HUES6 (cell line): ENCODE results near the gene ADGRV1.
A peak's percentile ranks its signal among the peaks of the same experiment; 100 is the strongest.

Experiments
- H3K27ac ChIP-seq: 2 replicates; pipeline ENCODE4 v1.7.0; 2013; ENCODE audit warnings: low read depth, mild to moderate bottlenecking, low read length, inconsistent platforms
- H3K27me3 ChIP-seq: 2 replicates; pipeline ENCODE4 v1.6.1; 2013; ENCODE audit warnings: low read length; ENCODE audit not compliant: control insufficient read depth, insufficient read depth
- H3K36me3 ChIP-seq: 2 replicates; pipeline ENCODE4 v1.6.1; 2013; ENCODE audit warnings: low read length; ENCODE audit not compliant: control insufficient read depth, insufficient read depth
- H3K4me1 ChIP-seq: 2 replicates; pipeline ENCODE4 v1.6.1; 2013; ENCODE audit warnings: low read length; ENCODE audit not compliant: control insufficient read depth, insufficient read depth
- H3K4me3 ChIP-seq: 2 replicates; pipeline ENCODE4 v1.5.1; 2013; ENCODE audit warnings: low read depth, low read length
- H3K9ac ChIP-seq: one replicate; pipeline ENCODE4 v1.6.1; 2013; ENCODE audit warnings: mild to moderate bottlenecking, low read length
- H3K9me3 ChIP-seq: 2 replicates; pipeline ENCODE4 v1.6.1; 2013; ENCODE audit warnings: low read depth, low read length; ENCODE audit not compliant: control insufficient read depth, insufficient read depth

Gene ADGRV1

GRCh38 chr5:90554358-90555006 lies 4.1 kb upstream of the ADGRV1 start:
- Histone ChIP-seq H3K9ac (no peak overlapping the region), H3K27ac (0 out of 2 replicates have a peak overlapping the region, but pooled peaks have one; percentile 40), H3K9me3 (no peaks in the 10 kb centered on the region), H3K36me3 (no peaks in the 10 kb centered on the region), H3K27me3 (peaks cover 19% of the 10 kb centered on the region; the same call in 1 of the 2 replicates), H3K4me1 (peaks cover 45% of the 10 kb centered on the region), H3K4me3 (no peak overlapping the region; the same call in 1 of the 2 replicates)

- Histone ChIP-seq H3K36me3 (no peaks in the 10 kb centered on the region), H3K4me3 (no peak overlapping the region), H3K9me3 (no peaks in the 10 kb centered on the region), H3K27ac (no peak overlapping the region), H3K4me1 (peaks cover 45% of the 10 kb centered on the region), H3K9ac (no peak overlapping the region), H3K27me3 (peaks cover 19% of the 10 kb centered on the region; the same call in 1 of the 2 replicates)
Measured at GRCh38 chr5:90555666-90556065, 2.9 kb upstream of the ADGRV1 start.

- Histone ChIP-seq H3K27ac (no peak overlapping the region), H3K36me3 (no peaks in the 10 kb centered on the region), H3K4me1 (peaks cover 62% of the 10 kb centered on the region), H3K9me3 (no peaks in the 10 kb centered on the region), H3K9ac (peak overlapping the region; percentile 76), H3K27me3 (peaks cover 19% of the 10 kb centered on the region; the same call in 1 of the 2 replicates), H3K4me3 (peak overlapping the region; percentile 84)
Measured at GRCh38 chr5:90557391-90557790, 1.2 kb upstream of the ADGRV1 start.

- Histone ChIP-seq H3K9ac (peak overlapping the region; percentile 76), H3K9me3 (no peaks in the 10 kb centered on the region), H3K4me3 (peak overlapping the region; percentile 84), H3K4me1 (peaks cover 67% of the 10 kb centered on the region), H3K27ac (peak overlapping the region; percentile 60; the same call in 1 of the 2 replicates), H3K36me3 (no peaks in the 10 kb centered on the region), H3K27me3 (peaks cover 19% of the 10 kb centered on the region; the same call in 1 of the 2 replicates)
Measured at GRCh38 chr5:90557871-90558270, 726 bp upstream of the ADGRV1 start.

GRCh38 chr5:90560771-90561170 lies 2.2 kb downstream of the ADGRV1 start:
- no peak overlapping the region for H3K27ac ChIP-seq
- H3K9ac ChIP-seq, result no peak overlapping the region
- H3K4me1 ChIP-seq, result peaks cover 51% of the 10 kb centered on the region
- H3K4me3 ChIP-seq, result no peak overlapping the region
- H3K27me3 ChIP-seq, result peaks cover 19% of the 10 kb centered on the region; the same call in 1 of the 2 replicates
- H3K36me3 ChIP-seq, result no peaks in the 10 kb centered on the region
- no peaks in the 10 kb centered on the region for H3K9me3 ChIP-seq

GRCh38 chr5:90561766-90562165 lies 3.2 kb downstream of the ADGRV1 start:
- Histone ChIP-seq H3K9me3 (no peaks in the 10 kb centered on the region; the same call in 1 of the 2 replicates), H3K36me3 (no peaks in the 10 kb centered on the region), H3K4me3 (no peak overlapping the region), H3K27me3 (peaks cover 13% of the 10 kb centered on the region; the same call in 1 of the 2 replicates), H3K9ac (no peak overlapping the region), H3K27ac (no peak overlapping the region), H3K4me1 (peaks cover 41% of the 10 kb centered on the region)

- peak overlapping the region; percentile 12; the same call in 1 of the 2 replicates for H3K4me3 ChIP-seq
- no peak overlapping the region for H3K9ac ChIP-seq
Measured at GRCh38 chr5:90562341-90562740, 3.7 kb downstream of the ADGRV1 start.

GRCh38 chr5:90563108-90563507 lies 4.5 kb downstream of the ADGRV1 start:
- H3K4me1 ChIP-seq, result peaks cover 28% of the 10 kb centered on the region
- no peaks in the 10 kb centered on the region; the same call in 1 of the 2 replicates for H3K36me3 ChIP-seq
- no peak overlapping the region for H3K27ac ChIP-seq
- no peaks in the 10 kb centered on the region; the same call in 1 of the 2 replicates for H3K9me3 ChIP-seq
- H3K4me3 ChIP-seq, result no peak overlapping the region
- H3K9ac ChIP-seq, result no peak overlapping the region
- H3K27me3 ChIP-seq, result no peaks in the 10 kb centered on the region; the same call in 1 of the 2 replicates

More at GRCh38 chr5:90562341-90562740, 3.7 kb downstream of the ADGRV1 start:
- H3K36me3 ChIP-seq, result no peaks in the 10 kb centered on the region; the same call in 1 of the 2 replicates
- peaks cover 7% of the 10 kb centered on the region; the same call in 1 of the 2 replicates for H3K27me3 ChIP-seq
- peaks cover 35% of the 10 kb centered on the region for H3K4me1 ChIP-seq
- H3K27ac ChIP-seq, result no peak overlapping the region
- H3K9me3 ChIP-seq, result no peaks in the 10 kb centered on the region; the same call in 1 of the 2 replicates

- Histone ChIP-seq H3K9me3 (peaks cover 3% of the 10 kb centered on the region; the same call in 1 of the 2 replicates), H3K36me3 (no peaks in the 10 kb centered on the region; the same call in 1 of the 2 replicates), H3K4me3 (no peak overlapping the region), H3K27me3 (no peaks in the 10 kb centered on the region), H3K4me1 (peaks cover 28% of the 10 kb centered on the region), H3K27ac (no peak overlapping the region), H3K9ac (no peak overlapping the region)
Measured at GRCh38 chr5:90565491-90565890, 6.9 kb downstream of the ADGRV1 start.

GRCh38 chr5:90569084-90569483 lies 10.5 kb downstream of the ADGRV1 start:
- H3K9ac ChIP-seq, result no peak overlapping the region
- H3K4me1 ChIP-seq, result peaks cover 15% of the 10 kb centered on the region
- peaks cover 3% of the 10 kb centered on the region; the same call in 1 of the 2 replicates for H3K9me3 ChIP-seq
- H3K27ac ChIP-seq, result no peak overlapping the region
- H3K27me3 ChIP-seq, result no peaks in the 10 kb centered on the region
- H3K36me3 ChIP-seq, result no peaks in the 10 kb centered on the region; the same call in 1 of the 2 replicates
- no peak overlapping the region for H3K4me3 ChIP-seq

GRCh38 chr5:90570034-90570433 lies 11.4 kb downstream of the ADGRV1 start:
- Histone ChIP-seq H3K27me3 (no peaks in the 10 kb centered on the region), H3K4me3 (no peak overlapping the region), H3K36me3 (no peaks in the 10 kb centered on the region; the same call in 1 of the 2 replicates), H3K27ac (no peak overlapping the region), H3K9ac (no peak overlapping the region), H3K4me1 (peaks cover 15% of the 10 kb centered on the region), H3K9me3 (peaks cover 3% of the 10 kb centered on the region; the same call in 1 of the 2 replicates)
